HL-60 (cell line): ENCODE data around the gene IRF8. TPM values are rescaled to one million over a fixed set of nuclear protein-coding genes. Genes with fewer than 3 reads are reported as not detected.

Source experiments
- DNase-seq, 2 experiments: peaks; one replicate each; pipeline ENCODE4 v3.0.0-alpha.2; 2010 to 2020; ENCODE audit warnings: low read depth in 1 of 2, low spot score in 1 of 2
- H3K27ac ChIP-seq: fragments of 250-450 bp; sonication (Bioruptor Pico); replicated peaks from 2 replicates; pipeline ENCODE4 v1.5.1; 2020; ENCODE audit warnings: mild to moderate bottlenecking, moderate library complexity
- H3K27me3 ChIP-seq: fragments of 250-450 bp; sonication (Bioruptor Pico); 2 replicates; pipeline ENCODE4 v1.5.1; 2021; ENCODE audit warnings: mild to moderate bottlenecking, moderate library complexity; ENCODE audit not compliant: insufficient read depth, poor library complexity, severe bottlenecking
- H3K4me3 ChIP-seq: replicated peaks from 2 replicates; pipeline ENCODE4 v1.5.1; 2011; ENCODE audit warnings: mild to moderate bottlenecking, control low read depth, low read length; ENCODE audit not compliant: insufficient read depth
- GABPA ChIP-seq: IDR thresholded peaks from 2 replicates; pipeline ENCODE4 v1.6.1; 2012; ENCODE audit warnings: low read depth
- POLR2AphosphoS5 ChIP-seq: IDR thresholded peaks from 2 replicates; pipeline ENCODE4 v1.6.1; 2012; ENCODE audit warnings: low read depth
- SPI1 ChIP-seq: IDR thresholded peaks from 2 replicates; pipeline ENCODE4 v1.6.1; 2012; ENCODE audit warnings: low read depth, mild to moderate bottlenecking, borderline replicate concordance
- microRNA-seq: library from miRNA; unstranded; fragments of <30 nt; microRNA quantifications from one replicate; pipeline ENCODE4, GENCODE V29; 2018
- TF ChIP-seq, protein P1 (sequence below): IDR thresholded peaks from one replicate; pipeline ENCODE4 v1.5.1; 2011; ENCODE audit warnings: low read length, control low read depth, inconsistent platforms; ENCODE audit not compliant: insufficient read depth
- TF ChIP-seq, protein P2 (sequence below): IDR thresholded peaks from 2 replicates; pipeline ENCODE4 v1.6.1; 2012; ENCODE audit warnings: low read depth; ENCODE audit not compliant: insufficient replicate concordance

The IRF8 gene

DNA sequence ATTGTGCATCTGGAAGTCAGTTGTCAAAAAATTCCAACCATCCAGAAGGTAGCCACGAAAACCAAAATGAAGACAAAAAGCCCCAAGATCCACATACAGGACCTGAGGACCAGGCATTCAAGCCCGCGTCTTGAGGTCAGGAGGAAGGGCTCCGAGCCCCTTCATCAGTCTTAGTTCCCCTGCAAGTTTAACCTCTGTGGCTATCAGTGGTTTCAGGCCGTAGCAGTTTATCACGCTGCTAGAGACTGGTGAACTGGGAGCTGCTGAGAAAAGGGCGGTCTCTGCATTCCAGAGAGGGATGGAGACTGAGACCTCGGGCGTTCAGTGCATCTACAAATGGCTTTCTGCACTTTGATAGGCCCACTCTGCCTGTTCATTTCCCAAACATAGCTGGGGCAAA is 70.6 kb downstream of the IRF8 start:
- H3K27me3 ChIP-seq: no peaks in the 10 kb centered on the region
- no peak overlapping the region for H3K27ac ChIP-seq
- no peak for TF ChIP-seq POLR2AphosphoS5
- TF ChIP-seq, protein P1, sequence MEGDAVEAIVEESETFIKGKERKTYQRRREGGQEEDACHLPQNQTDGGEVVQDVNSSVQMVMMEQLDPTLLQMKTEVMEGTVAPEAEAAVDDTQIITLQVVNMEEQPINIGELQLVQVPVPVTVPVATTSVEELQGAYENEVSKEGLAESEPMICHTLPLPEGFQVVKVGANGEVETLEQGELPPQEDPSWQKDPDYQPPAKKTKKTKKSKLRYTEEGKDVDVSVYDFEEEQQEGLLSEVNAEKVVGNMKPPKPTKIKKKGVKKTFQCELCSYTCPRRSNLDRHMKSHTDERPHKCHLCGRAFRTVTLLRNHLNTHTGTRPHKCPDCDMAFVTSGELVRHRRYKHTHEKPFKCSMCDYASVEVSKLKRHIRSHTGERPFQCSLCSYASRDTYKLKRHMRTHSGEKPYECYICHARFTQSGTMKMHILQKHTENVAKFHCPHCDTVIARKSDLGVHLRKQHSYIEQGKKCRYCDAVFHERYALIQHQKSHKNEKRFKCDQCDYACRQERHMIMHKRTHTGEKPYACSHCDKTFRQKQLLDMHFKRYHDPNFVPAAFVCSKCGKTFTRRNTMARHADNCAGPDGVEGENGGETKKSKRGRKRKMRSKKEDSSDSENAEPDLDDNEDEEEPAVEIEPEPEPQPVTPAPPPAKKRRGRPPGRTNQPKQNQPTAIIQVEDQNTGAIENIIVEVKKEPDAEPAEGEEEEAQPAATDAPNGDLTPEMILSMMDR: no peak
- no peak for DNase-seq
- no peak overlapping the region for H3K4me3 ChIP-seq

DNA sequence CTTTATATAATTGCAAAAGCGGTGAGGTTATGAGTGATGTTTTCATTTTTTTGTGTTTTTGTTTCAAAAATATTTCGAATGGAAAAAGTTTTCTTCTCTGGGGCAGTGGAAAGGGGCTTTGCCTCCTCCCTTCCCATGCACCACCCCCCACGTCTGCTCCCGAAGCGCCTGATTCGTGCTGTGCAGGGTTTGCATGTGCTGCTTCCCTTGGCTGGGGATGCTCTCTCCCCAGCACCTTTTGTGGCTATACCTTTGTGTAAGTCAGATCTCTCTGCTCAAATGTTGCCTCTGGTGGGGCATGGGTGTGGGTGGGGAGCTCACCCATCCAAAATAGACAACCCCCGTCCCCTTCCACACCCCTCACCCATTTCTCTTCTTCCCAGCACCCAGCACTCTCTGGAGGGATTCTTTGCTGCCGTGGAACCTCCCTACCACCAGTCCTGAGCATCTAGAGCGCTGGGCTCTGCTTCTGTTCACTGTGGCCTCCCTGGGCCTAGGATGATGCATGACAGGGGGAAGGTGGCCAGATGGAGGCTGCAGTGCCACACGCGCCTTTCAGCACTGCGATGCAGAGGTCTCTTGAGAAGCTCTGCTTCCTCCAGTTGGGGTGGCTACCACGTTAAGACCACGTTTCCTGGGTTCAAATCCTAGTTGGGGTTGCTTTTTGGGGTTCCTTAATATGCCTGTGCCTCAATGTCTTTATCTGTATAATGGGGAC is 71.2 kb downstream of the IRF8 start:
- no peak for DNase-seq
- H3K4me3 ChIP-seq: no peak overlapping the region
- H3K27ac ChIP-seq: no peak overlapping the region
- no peaks in the 10 kb centered on the region for H3K27me3 ChIP-seq
- TF ChIP-seq, protein P2, sequence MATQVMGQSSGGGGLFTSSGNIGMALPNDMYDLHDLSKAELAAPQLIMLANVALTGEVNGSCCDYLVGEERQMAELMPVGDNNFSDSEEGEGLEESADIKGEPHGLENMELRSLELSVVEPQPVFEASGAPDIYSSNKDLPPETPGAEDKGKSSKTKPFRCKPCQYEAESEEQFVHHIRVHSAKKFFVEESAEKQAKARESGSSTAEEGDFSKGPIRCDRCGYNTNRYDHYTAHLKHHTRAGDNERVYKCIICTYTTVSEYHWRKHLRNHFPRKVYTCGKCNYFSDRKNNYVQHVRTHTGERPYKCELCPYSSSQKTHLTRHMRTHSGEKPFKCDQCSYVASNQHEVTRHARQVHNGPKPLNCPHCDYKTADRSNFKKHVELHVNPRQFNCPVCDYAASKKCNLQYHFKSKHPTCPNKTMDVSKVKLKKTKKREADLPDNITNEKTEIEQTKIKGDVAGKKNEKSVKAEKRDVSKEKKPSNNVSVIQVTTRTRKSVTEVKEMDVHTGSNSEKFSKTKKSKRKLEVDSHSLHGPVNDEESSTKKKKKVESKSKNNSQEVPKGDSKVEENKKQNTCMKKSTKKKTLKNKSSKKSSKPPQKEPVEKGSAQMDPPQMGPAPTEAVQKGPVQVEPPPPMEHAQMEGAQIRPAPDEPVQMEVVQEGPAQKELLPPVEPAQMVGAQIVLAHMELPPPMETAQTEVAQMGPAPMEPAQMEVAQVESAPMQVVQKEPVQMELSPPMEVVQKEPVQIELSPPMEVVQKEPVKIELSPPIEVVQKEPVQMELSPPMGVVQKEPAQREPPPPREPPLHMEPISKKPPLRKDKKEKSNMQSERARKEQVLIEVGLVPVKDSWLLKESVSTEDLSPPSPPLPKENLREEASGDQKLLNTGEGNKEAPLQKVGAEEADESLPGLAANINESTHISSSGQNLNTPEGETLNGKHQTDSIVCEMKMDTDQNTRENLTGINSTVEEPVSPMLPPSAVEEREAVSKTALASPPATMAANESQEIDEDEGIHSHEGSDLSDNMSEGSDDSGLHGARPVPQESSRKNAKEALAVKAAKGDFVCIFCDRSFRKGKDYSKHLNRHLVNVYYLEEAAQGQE: no peak
- TF ChIP-seq POLR2AphosphoS5 (no peak), SPI1 (no peak), GABPA (no peak)
- TF ChIP-seq, protein P1: no peak

DNA sequence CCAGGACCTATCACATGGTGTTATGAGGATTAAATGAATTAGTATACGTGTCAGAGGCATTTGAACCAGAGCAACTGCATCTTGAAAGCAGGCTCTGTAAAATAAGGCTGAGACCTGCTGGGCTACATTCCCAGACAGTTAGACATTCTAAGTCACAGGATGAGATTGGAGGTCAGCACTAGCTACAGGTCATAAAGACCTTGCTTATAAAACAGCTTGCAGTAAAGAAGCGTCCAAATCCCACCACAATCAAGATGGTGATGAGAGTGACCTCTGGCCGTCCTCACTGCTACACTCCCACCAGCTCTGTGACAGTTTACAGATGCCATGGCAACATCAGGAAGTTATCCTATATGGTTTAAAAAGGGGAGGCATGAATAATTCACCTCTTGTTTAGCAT is 71.8 kb downstream of the IRF8 start:
- no peak for DNase-seq
- TF ChIP-seq POLR2AphosphoS5 (no peak), GABPA (no peak), SPI1 (no peak)
- TF ChIP-seq, protein P2: no peak
- TF ChIP-seq, protein P1: no peak
- Histone ChIP-seq H3K27me3 (no peaks in the 10 kb centered on the region), H3K27ac (no peak overlapping the region), H3K4me3 (no peak overlapping the region)

Small RNAs within 50 kb of the gene (microRNA-seq; reads per million reads assigned to microRNA genes)
- not detected for gene MIR6774
